Measurements from ENCODE around the gene ZNF837.

The ZNF837 gene

GRCh38 chr19:58355215-58355796 is 25.5 kb downstream of the ZNF837 start:
- ATAC-seq: no peak

GRCh38 chr19:58354478-58355030 is 26.3 kb downstream of the ZNF837 start:
- no peak for ATAC-seq
- TF ChIP-seq OSR1 (CRISPR knock-in tag; IDR thresholded peaks at IDR 0.05) (no peak), ZNF70 (CRISPR knock-in tag; IDR thresholded peaks at IDR 0.05) (no peak), ZFP30 (CRISPR knock-in tag; IDR thresholded peaks at IDR 0.05) (no peak), ISL1 (CRISPR knock-in tag; IDR thresholded peaks at IDR 0.05) (no peak), CREB5 (CRISPR knock-in tag; IDR thresholded peaks at IDR 0.05; ENCODE audit: low read depth) (no peak), ZNF8 (CRISPR knock-in tag; IDR thresholded peaks at IDR 0.05) (no peak)

More at GRCh38 chr19:58355215-58355796, 25.5 kb downstream of the ZNF837 start:
- TF ChIP-seq ZNF8 (CRISPR knock-in tag; IDR thresholded peaks at IDR 0.05) (no peak), PPARA (CRISPR knock-in tag; IDR thresholded peaks at IDR 0.05; ENCODE audit: borderline replicate concordance) (no peak), TCF4 (CRISPR knock-in tag; IDR thresholded peaks at IDR 0.05; ENCODE audit: borderline replicate concordance) (no peak)

DNA sequence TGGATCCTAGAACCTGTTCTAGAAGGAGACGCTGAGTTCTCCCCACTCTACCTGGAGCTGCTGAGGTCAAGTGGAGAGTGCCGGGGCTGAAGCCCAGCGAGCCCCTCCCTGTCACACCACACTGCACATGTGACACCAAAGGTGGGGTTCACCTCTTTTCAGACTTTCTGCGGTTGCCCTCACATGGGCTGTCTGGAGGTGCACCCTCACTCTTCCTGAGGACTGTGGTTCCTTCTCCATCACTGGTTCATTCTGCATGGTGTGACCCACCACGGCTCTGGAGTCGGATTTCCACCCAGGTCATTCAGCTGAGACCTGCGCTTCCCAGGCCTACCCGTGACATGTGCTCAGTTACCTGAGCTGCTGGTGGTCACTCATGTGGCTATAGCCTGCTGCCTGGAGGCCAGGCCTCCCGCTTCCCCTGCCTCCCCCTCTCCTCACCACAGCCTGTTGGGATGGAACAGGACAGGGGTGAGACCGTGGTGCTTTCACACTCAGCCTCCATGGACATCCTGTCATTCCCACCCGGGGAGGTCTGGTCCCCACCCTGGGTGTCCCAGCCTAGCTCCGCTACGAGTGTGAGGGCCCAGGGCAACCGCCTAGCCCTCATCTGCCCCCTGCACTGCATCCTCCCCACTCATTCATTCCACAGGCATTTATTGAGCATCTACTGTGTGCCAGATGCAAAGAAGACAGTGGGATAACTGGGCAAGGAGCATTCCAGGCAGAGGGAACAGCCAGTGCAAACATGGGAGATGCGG is 26.9 kb downstream of the ZNF837 start:
- TF ChIP-seq ISL1 (CRISPR knock-in tag; IDR thresholded peaks at IDR 0.05) (no peak), TOX (CRISPR knock-in tag; IDR thresholded peaks at IDR 0.05; ENCODE audit: borderline replicate concordance) (no peak)
- no peak for ATAC-seq

- TF ChIP-seq TSHZ2 (CRISPR knock-in tag; IDR thresholded peaks at IDR 0.05) (no peak), ZFP3 (CRISPR knock-in tag; IDR thresholded peaks at IDR 0.05) (no peak), TCF4 (CRISPR knock-in tag; IDR thresholded peaks at IDR 0.05; ENCODE audit: borderline replicate concordance) (no peak), GLIS3 (CRISPR knock-in tag; IDR thresholded peaks at IDR 0.05) (no peak), PPARA (CRISPR knock-in tag; IDR thresholded peaks at IDR 0.05; ENCODE audit: borderline replicate concordance) (no peak)
- ATAC-seq: no peak
These were observed 27.8 kb downstream of the ZNF837 start, which contains the start of gene A1BG for GRCh38 chr19:58352760-58353671. TSS of gene A1BG (minus strand) at chr19:58353492. CDS start at chr19:58353437, 55 bp downstream.

DNA sequence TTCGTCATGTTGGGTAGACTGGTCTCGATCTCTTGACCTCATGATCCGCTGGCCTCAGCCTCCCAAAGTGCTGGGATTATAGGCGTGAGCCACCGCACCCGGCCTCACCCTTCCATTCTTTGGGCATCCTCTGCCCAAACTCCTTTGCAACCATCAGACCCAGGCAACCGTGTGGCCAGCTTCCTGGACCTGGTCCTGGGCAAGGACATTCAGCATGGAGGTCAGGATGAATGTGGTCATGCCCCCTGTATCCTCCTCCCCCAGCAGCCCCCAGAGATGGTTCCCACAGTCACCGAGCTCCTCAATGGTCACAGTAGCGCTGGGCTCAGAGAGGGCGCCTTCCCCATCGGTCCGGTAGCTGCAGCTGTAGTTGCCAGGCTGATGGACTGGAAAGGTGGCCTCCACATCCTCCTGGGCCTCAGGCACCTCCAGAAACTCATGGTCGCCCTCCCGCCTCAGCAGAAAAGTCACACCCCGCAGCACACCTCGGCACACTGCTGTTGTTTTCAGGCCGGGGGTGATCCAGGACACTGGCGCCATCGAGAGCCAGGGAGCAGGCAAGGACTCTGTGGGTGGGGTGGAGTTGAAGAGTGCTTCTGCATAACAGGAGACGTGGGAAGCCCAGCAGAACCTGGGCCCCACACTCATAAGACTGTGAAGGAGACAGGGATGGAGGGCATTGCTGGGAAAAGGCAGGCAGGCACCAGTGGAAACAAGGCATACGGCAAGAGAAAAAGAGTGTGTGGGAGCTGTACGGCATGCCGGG is 28.7 kb downstream of the ZNF837 start:
- TF ChIP-seq SNAI2 (CRISPR knock-in tag; IDR thresholded peaks at IDR 0.05) (no peak), CSRNP3 (CRISPR knock-in tag; IDR thresholded peaks at IDR 0.05) (no peak)
- ATAC-seq: no peak

DNA sequence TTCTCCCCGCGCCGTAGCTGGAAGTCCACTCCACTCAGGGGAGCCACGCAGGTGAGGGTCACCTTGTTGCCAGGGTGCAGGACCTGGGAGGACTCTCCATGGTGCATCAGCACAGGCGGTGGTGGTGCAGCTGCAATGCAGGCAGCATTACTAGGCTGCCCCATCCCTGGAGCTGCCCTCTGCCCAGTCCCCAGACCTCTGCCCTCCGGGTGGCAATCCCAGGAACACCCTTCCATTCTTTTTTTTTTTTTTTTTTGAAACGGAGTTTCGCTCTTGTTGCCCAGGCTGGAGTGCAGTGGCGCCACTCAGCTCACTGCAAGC is 29.3 kb downstream of the ZNF837 start:
- no peak for ATAC-seq
- TF ChIP-seq CREB5 (CRISPR knock-in tag; IDR thresholded peaks at IDR 0.05; ENCODE audit: low read depth) (no peak), ARNTL (CRISPR knock-in tag; IDR thresholded peaks at IDR 0.05; ENCODE audit: borderline replicate concordance, low read depth) (no peak), TOX (CRISPR knock-in tag; IDR thresholded peaks at IDR 0.05; ENCODE audit: borderline replicate concordance) (no peak), ZNF565 (CRISPR knock-in tag; conservative IDR thresholded peaks at IDR 0.05; ENCODE audit: low read depth) (no peak), ZC3H10 (CRISPR knock-in tag; IDR thresholded peaks at IDR 0.05) (no peak), PPARA (CRISPR knock-in tag; IDR thresholded peaks at IDR 0.05; ENCODE audit: borderline replicate concordance) (no peak), POU6F1 (CRISPR knock-in tag; IDR thresholded peaks at IDR 0.05; ENCODE audit: borderline replicate concordance, low read depth) (no peak)
